Suprapubic skin (tissue), 4 donors: ENCODE results near the gene CLRN2. TPM values are rescaled to one million over a fixed set of nuclear protein-coding genes. Genes with fewer than 3 reads are reported as not detected.

Experiments used
- DNase-seq, 2 donors: peaks; one replicate each; pipeline ENCODE4 v3.0.0-alpha.2; 2019; ENCODE audit warnings: low spot score in 2 of 2
- H3K27ac ChIP-seq: fragments of 200-600 bp; sonication (generic); one replicate; pipeline ENCODE4 v1.5.1; 2019
- H3K27me3 ChIP-seq: fragments of 200-600 bp; sonication (generic); one replicate; pipeline ENCODE4 v1.5.1; 2019
- H3K36me3 ChIP-seq: fragments of 200-600 bp; sonication (generic); one replicate; pipeline ENCODE4 v1.5.1; 2019
- H3K4me1 ChIP-seq: fragments of 200-600 bp; sonication (generic); one replicate; pipeline ENCODE4 v1.5.1; 2019
- H3K4me3 ChIP-seq: fragments of 200-600 bp; sonication (generic); one replicate; pipeline ENCODE4 v1.5.1; 2019; ENCODE audit warnings: mild to moderate bottlenecking
- H3K9me3 ChIP-seq: fragments of 200-600 bp; sonication (generic); one replicate; pipeline ENCODE4 v1.5.1; 2019
- CTCF ChIP-seq, 2 donors: fragments of 200-600 bp in 1 of 2; fragments of 450-650 bp in 1 of 2; sonication (generic) in 1 of 2; IDR thresholded peaks; one replicate each; pipeline ENCODE4 v1.5.1; 2016 to 2019; ENCODE audit warnings: antibody characterized with exemption in 2 of 2, mild to moderate bottlenecking in 1 of 2, moderate library complexity in 1 of 2
- EP300 ChIP-seq: sonication (generic); formaldehyde crosslinking; IDR thresholded peaks from one replicate; pipeline ENCODE4 v1.6.1; 2017; ENCODE audit warnings: antibody characterized with exemption
- POLR2A ChIP-seq, 2 donors: fragments of 450-650 bp; IDR thresholded peaks; one replicate each; pipeline ENCODE4 v1.6.1; 2017; ENCODE audit warnings: antibody characterized with exemption in 2 of 2, mild to moderate bottlenecking in 2 of 2, moderate library complexity in 2 of 2
- POLR2AphosphoS5 ChIP-seq, 3 donors: sonication (generic); formaldehyde crosslinking; IDR thresholded peaks; one replicate each; pipeline ENCODE4 v1.6.1; 2017; ENCODE audit warnings: antibody characterized with exemption in 3 of 3
- WGBS: methylation state at CpG from one replicate; pipeline ENCODE4 v1.1.5; 2018; 5-methylcytosine and 5-hydroxymethylcytosine counted together
- total RNA-seq, 4 donors: library from RNA; depleted of rRNA; stranded (reverse); fragments of >200 nt; gene quantifications; one replicate each; pipeline ENCODE4 v1.1.0, GENCODE V29; 2016

The CLRN2 gene
- total RNA-seq, 4 donors from 2014 or later: not detected

GRCh38 chr4:17526695-17527477 is 11.9 kb downstream of the CLRN2 start:
- Histone ChIP-seq H3K9me3 (no peaks in the 10 kb centered on the region), H3K36me3 (no peaks in the 10 kb centered on the region), H3K4me1 (no peaks in the 10 kb centered on the region), H3K4me3 (no peak overlapping the region), H3K27me3 (peaks cover 13% of the 10 kb centered on the region), H3K27ac (no peak overlapping the region)
- DNase-seq: no peak
- TF ChIP-seq POLR2AphosphoS5 (IDR thresholded peaks at IDR 0.05) (no peak), CTCF (IDR thresholded peaks at IDR 0.05) (no peak)
- WGBS: 84% methylated on average over 27 of the region's 27 CpGs

- no peak overlapping the region for H3K27ac ChIP-seq
- 85% methylated on average over 10 of the region's 10 CpGs for WGBS
- no peak overlapping the region for H3K4me3 ChIP-seq
- no peak for DNase-seq
- no peak for TF ChIP-seq CTCF (IDR thresholded peaks at IDR 0.05)
- no peak for TF ChIP-seq EP300
- H3K36me3 ChIP-seq: no peaks in the 10 kb centered on the region
- H3K9me3 ChIP-seq: no peaks in the 10 kb centered on the region
- H3K4me1 ChIP-seq: no peaks in the 10 kb centered on the region
- peaks cover 17% of the 10 kb centered on the region for H3K27me3 ChIP-seq
Measured at GRCh38 chr4:17528551-17529165, 13.7 kb downstream of the CLRN2 start.

GRCh38 chr4:17531538-17532285 is 16.7 kb downstream of the CLRN2 start:
- no peaks in the 10 kb centered on the region for H3K4me1 ChIP-seq
- 58% methylated on average over 8 of the region's 8 CpGs for WGBS
- no peak overlapping the region for H3K27ac ChIP-seq
- H3K4me3 ChIP-seq: no peak overlapping the region
- no peak for DNase-seq
- no peak for TF ChIP-seq POLR2AphosphoS5 (IDR thresholded peaks at IDR 0.05)
- no peak for TF ChIP-seq CTCF (IDR thresholded peaks at IDR 0.05)
- TF ChIP-seq POLR2A (IDR thresholded peaks at IDR 0.05): no peak
- no peak for TF ChIP-seq EP300
- peaks cover 10% of the 10 kb centered on the region for H3K27me3 ChIP-seq
- H3K36me3 ChIP-seq: no peaks in the 10 kb centered on the region
- H3K9me3 ChIP-seq: no peaks in the 10 kb centered on the region

GRCh38 chr4:17534705-17535104 is 19.7 kb downstream of the CLRN2 start:
- H3K4me3 ChIP-seq: no peak overlapping the region
- DNase-seq: no peak
- no peaks in the 10 kb centered on the region for H3K9me3 ChIP-seq
- no peaks in the 10 kb centered on the region for H3K36me3 ChIP-seq
- H3K4me1 ChIP-seq: no peaks in the 10 kb centered on the region
- WGBS: 89% methylated on average over 4 of the region's 4 CpGs
- no peak overlapping the region for H3K27ac ChIP-seq
- peaks cover 4% of the 10 kb centered on the region for H3K27me3 ChIP-seq
- TF ChIP-seq POLR2AphosphoS5 (IDR thresholded peaks at IDR 0.05): no peak
- no peak for TF ChIP-seq EP300
- no peak for TF ChIP-seq POLR2A (IDR thresholded peaks at IDR 0.05)
- TF ChIP-seq CTCF (IDR thresholded peaks at IDR 0.05): no peak

GRCh38 chr4:17535242-17535641 is 20.3 kb downstream of the CLRN2 start:
- peaks cover 4% of the 10 kb centered on the region for H3K27me3 ChIP-seq
- no peak for TF ChIP-seq EP300
- TF ChIP-seq CTCF (IDR thresholded peaks at IDR 0.05): no peak
- no peak for TF ChIP-seq POLR2A (IDR thresholded peaks at IDR 0.05)
- TF ChIP-seq POLR2AphosphoS5 (IDR thresholded peaks at IDR 0.05): no peak
- H3K9me3 ChIP-seq: no peaks in the 10 kb centered on the region
- H3K27ac ChIP-seq: no peak overlapping the region
- 74% methylated on average over 4 of the region's 4 CpGs for WGBS
- H3K4me3 ChIP-seq: no peak overlapping the region
- H3K4me1 ChIP-seq: no peaks in the 10 kb centered on the region
- H3K36me3 ChIP-seq: no peaks in the 10 kb centered on the region
- no peak for DNase-seq
